IPS DF 6.9 (cell line): ENCODE data around the gene TAF8.

Source experiments
- DNase-seq: peaks from one replicate; pipeline ENCODE4 v3.0.0-alpha.2; 2013; ENCODE audit warnings: low read depth, low spot score
- H3K27ac ChIP-seq: one replicate; pipeline ENCODE4 v1.5.1; 2013; ENCODE audit warnings: low read length, control low read depth
- H3K27me3 ChIP-seq: 2 replicates; pipeline ENCODE4 v1.6.1; 2013; ENCODE audit warnings: mild to moderate bottlenecking, low read length; ENCODE audit not compliant: control insufficient read depth, insufficient read depth
- H3K36me3 ChIP-seq: 2 replicates; pipeline ENCODE4 v1.6.1; 2013; ENCODE audit warnings: low read length; ENCODE audit not compliant: control insufficient read depth, insufficient read depth
- H3K4me1 ChIP-seq: 2 replicates; pipeline ENCODE4 v1.6.1; 2013; ENCODE audit warnings: low read length; ENCODE audit not compliant: control insufficient read depth, insufficient read depth
- H3K4me3 ChIP-seq: 2 replicates; pipeline ENCODE4 v1.5.1; 2013; ENCODE audit warnings: mild to moderate bottlenecking, low read length
- H3K9me3 ChIP-seq: 2 replicates; pipeline ENCODE4 v1.6.1; 2013; ENCODE audit warnings: low read length, inconsistent platforms; ENCODE audit not compliant: control insufficient read depth, insufficient read depth
- WGBS: extraction: QIAGEN DNeasy Blood & Tissue Kit; methylation state at CpG from one replicate; pipeline ENCODE4 v1.1.7; 2013; ENCODE audit warnings: mixed read lengths, missing lambda C conversion rate; ENCODE audit not compliant: insufficient read length, insufficient coverage; 5-methylcytosine and 5-hydroxymethylcytosine counted together

Gene TAF8

GRCh38 chr6:42108071-42108470 is 57.7 kb downstream of the TAF8 start:
- H3K27ac ChIP-seq: no peak overlapping the region
- no peaks in the 10 kb centered on the region for H3K9me3 ChIP-seq
- H3K36me3 ChIP-seq: peaks cover 17% of the 10 kb centered on the region
- H3K27me3 ChIP-seq: no peaks in the 10 kb centered on the region
- H3K4me3 ChIP-seq: no peak overlapping the region
- no peaks in the 10 kb centered on the region; the same call in 1 of the 2 replicates for H3K4me1 ChIP-seq
- no peak for DNase-seq
- WGBS: no CpG with 5 or more reads among the region's 2 CpGs

DNA sequence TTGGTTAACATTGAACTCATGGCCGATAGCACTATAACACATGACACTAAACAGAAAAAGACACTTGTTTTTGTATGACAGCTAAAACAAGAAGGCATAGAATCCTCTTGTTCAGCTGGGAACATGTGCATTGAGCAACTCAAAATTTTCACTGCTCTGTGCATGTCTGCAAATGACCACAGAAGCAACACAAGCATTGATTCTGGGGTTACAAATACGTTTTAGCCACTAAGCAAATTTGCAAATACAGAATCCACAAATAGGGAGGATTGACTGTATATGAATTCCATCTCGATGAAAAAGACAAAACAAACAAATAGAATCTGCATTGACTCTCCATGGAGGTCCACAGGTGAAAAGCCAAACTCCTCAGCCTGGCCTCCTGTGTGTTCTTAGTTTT is 60.4 kb downstream of the TAF8 start:
- Histone ChIP-seq H3K27ac (no peak overlapping the region), H3K9me3 (no peaks in the 10 kb centered on the region), H3K4me1 (no peaks in the 10 kb centered on the region; the same call in 1 of the 2 replicates), H3K4me3 (no peak overlapping the region), H3K27me3 (no peaks in the 10 kb centered on the region), H3K36me3 (peaks cover 9% of the 10 kb centered on the region)
- no CpG with 5 or more reads among the region's 3 CpGs for WGBS
- no peak for DNase-seq

DNA sequence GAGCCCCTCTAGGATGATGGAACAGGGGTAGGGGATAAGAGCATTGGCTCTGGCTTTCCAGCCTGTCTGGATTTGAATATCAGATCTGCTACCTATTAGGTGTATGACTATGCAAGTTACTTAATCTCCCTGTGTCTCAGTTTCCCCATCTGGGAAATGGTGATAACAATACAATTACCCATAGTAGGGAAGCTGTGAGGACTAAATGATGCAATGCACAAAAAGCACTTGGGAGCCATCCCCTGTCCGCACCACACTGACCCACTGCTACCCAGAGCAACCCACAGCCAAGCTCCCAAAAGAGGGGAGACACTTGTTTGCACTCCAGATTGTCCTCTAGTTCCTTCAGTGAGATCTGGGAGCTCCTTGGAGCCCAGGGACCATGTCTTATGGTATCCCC is 62.0 kb downstream of the TAF8 start:
- H3K36me3 ChIP-seq: peaks cover 4% of the 10 kb centered on the region
- no peak for DNase-seq
- H3K27me3 ChIP-seq: no peaks in the 10 kb centered on the region
- H3K9me3 ChIP-seq: no peaks in the 10 kb centered on the region
- H3K27ac ChIP-seq: no peak overlapping the region
- WGBS: no CpG with 5 or more reads among the region's 1 CpG
- H3K4me3 ChIP-seq: no peak overlapping the region
- H3K4me1 ChIP-seq: no peaks in the 10 kb centered on the region; the same call in 1 of the 2 replicates

- H3K4me3 ChIP-seq: no peak overlapping the region
- H3K9me3 ChIP-seq: no peaks in the 10 kb centered on the region
- no peak overlapping the region for H3K27ac ChIP-seq
- DNase-seq: no peak
- H3K36me3 ChIP-seq: peaks cover 4% of the 10 kb centered on the region; the same call in 1 of the 2 replicates
- WGBS: no CpG with 5 or more reads among the region's 5 CpGs
- H3K27me3 ChIP-seq: no peaks in the 10 kb centered on the region
- no peaks in the 10 kb centered on the region for H3K4me1 ChIP-seq
Measured at GRCh38 chr6:42113936-42114636, 63.8 kb downstream of the TAF8 start.

- H3K36me3 ChIP-seq: no peaks in the 10 kb centered on the region
- WGBS: no CpG with 5 or more reads among the region's 3 CpGs
- H3K27ac ChIP-seq: no peak overlapping the region
- no peak overlapping the region for H3K4me3 ChIP-seq
- no peak for DNase-seq
- no peaks in the 10 kb centered on the region for H3K4me1 ChIP-seq
- H3K9me3 ChIP-seq: no peaks in the 10 kb centered on the region
- H3K27me3 ChIP-seq: no peaks in the 10 kb centered on the region
Measured at GRCh38 chr6:42117843-42118161, 67.5 kb downstream of the TAF8 start.

GRCh38 chr6:42118162-42119001 is 68.1 kb downstream of the TAF8 start:
- Histone ChIP-seq H3K9me3 (no peaks in the 10 kb centered on the region), H3K36me3 (no peaks in the 10 kb centered on the region), H3K27ac (no peak overlapping the region), H3K4me3 (no peak overlapping the region), H3K27me3 (no peaks in the 10 kb centered on the region), H3K4me1 (no peaks in the 10 kb centered on the region)
- WGBS: no CpG with 5 or more reads among the region's 10 CpGs
- no peak for DNase-seq

DNA sequence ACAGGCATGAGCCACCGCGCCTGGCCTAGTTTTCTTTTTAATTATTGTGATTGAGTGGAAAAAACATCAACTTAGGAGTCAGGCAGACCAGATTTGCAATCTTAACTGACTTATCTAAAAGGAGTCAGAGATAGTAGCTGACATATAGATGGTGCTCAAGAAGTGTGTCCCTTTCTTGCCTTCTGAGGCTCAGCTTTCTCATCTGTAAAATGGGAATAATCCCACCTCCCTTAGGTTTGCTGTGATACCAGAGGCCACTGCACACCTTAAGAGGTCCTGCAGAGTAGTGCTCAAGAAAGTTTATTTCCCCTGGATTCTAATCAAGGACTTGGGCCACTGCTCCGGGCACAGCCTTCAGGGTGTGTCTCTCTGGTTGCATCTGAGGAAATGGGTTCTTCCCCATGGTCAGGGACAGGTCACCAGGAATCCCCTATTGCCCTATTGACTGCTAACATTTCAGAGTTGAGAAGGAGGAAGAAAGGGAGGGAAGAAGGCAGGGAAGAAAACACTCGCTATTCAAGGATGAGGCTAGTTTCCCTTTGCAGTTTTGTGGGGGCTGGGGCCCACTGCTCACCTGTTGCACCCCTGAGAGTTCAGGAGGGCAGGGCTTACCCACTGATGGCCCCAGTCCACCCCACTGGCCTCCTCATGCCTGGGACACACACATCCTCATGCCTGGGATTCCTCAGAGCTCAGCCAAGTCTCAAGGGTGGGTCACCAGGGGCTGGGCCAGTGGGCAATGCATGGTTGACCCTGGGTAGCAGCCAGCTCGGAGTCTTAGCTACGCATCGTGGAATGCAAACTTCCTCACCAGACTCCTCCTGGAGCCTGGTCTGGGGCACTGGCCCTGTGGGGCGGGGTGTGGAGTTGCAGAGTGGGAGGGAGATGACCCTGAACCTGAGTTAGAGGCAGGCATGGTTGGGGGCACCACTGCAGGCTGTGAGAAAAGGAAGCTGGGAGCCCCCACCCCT is 70.9 kb downstream of the TAF8 start:
- Histone ChIP-seq H3K27ac (no peak overlapping the region), H3K4me1 (no peaks in the 10 kb centered on the region), H3K27me3 (no peaks in the 10 kb centered on the region), H3K36me3 (peaks cover 15% of the 10 kb centered on the region), H3K9me3 (no peaks in the 10 kb centered on the region), H3K4me3 (no peak overlapping the region)
- no peak for DNase-seq
- WGBS: no CpG with 5 or more reads among the region's 8 CpGs

GRCh38 chr6:42123379-42124103 is 73.2 kb downstream of the TAF8 start:
- H3K27ac ChIP-seq: no peak overlapping the region
- DNase-seq: no peak
- no peaks in the 10 kb centered on the region for H3K4me1 ChIP-seq
- no CpG with 5 or more reads among the region's 11 CpGs for WGBS
- H3K36me3 ChIP-seq: peaks cover 20% of the 10 kb centered on the region
- H3K4me3 ChIP-seq: no peak overlapping the region
- no peaks in the 10 kb centered on the region for H3K27me3 ChIP-seq
- no peaks in the 10 kb centered on the region for H3K9me3 ChIP-seq

GRCh38 chr6:42124223-42124836 is 74.0 kb downstream of the TAF8 start:
- no peak overlapping the region for H3K27ac ChIP-seq
- no peaks in the 10 kb centered on the region for H3K27me3 ChIP-seq
- H3K9me3 ChIP-seq: no peaks in the 10 kb centered on the region
- WGBS: no CpG with 5 or more reads among the region's 9 CpGs
- no peak overlapping the region for H3K4me3 ChIP-seq
- H3K36me3 ChIP-seq: peaks cover 23% of the 10 kb centered on the region
- DNase-seq: no peak
- no peaks in the 10 kb centered on the region for H3K4me1 ChIP-seq
